Activated CD4-positive, alpha-beta T cell treated with anti-CD3 and anti-CD28 coated beads for 48 hours (primary cell): ENCODE measurements around the gene APOA1.

Experiments
- DNase-seq: peaks from one replicate; pipeline ENCODE4 v3.0.0-alpha.2; 2020

APOA1 gene

GRCh38 chr11:116833491-116833815 lies 4.0 kb downstream of the APOA1 start:
- no peak for DNase-seq

DNA sequence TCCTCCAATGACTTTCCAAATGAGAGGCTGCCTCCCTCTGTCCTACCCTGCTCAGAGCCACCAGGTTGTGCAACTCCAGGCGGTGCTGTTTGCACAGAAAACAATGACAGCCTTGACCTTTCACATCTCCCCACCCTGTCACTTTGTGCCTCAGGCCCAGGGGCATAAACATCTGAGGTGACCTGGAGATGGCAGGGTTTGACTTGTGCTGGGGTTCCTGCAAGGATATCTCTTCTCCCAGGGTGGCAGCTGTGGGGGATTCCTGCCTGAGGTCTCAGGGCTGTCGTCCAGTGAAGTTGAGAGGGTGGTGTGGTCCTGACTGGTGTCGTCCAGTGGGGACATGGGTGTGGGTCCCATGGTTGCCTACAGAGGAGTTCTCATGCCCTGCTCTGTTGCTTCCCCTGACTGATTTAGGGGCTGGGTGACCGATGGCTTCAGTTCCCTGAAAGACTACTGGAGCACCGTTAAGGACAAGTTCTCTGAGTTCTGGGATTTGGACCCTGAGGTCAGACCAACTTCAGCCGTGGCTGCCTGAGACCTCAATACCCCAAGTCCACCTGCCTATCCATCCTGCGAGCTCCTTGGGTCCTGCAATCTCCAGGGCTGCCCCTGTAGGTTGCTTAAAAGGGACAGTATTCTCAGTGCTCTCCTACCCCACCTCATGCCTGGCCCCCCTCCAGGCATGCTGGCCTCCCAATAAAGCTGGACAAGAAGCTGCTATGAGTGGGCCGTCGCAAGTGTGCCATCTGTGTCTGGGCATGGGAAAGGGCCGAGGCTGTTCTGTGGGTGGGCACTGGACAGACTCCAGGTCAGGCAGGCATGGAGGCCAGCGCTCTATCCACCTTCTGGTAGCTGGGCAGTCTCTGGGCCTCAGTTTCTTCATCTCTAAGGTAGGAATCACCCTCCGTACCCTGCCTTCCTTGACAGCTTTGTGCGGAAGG lies 4.8 kb downstream of the APOA1 start:
- no peak for DNase-seq

- no peak for DNase-seq
These were observed 5.6 kb downstream of the APOA1 start for GRCh38 chr11:116831790-116832349.

DNA sequence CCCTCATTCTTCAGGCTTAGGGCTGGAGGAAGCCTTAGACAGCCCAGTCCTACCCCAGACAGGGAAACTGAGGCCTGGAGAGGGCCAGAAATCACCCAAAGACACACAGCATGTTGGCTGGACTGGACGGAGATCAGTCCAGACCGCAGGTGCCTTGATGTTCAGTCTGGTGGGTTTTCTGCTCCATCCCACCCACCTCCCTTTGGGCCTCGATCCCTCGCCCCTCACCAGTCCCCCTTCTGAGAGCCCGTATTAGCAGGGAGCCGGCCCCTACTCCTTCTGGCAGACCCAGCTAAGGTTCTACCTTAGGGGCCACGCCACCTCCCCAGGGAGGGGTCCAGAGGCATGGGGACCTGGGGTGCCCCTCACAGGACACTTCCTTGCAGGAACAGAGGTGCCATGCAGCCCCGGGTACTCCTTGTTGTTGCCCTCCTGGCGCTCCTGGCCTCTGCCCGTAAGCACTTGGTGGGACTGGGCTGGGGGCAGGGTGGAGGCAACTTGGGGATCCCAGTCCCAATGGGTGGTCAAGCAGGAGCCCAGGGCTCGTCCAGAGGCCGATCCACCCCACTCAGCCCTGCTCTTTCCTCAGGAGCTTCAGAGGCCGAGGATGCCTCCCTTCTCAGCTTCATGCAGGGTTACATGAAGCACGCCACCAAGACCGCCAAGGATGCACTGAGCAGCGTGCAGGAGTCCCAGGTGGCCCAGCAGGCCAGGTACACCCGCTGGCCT lies 7.1 kb downstream of the APOA1 start:
- no peak for DNase-seq

DNA sequence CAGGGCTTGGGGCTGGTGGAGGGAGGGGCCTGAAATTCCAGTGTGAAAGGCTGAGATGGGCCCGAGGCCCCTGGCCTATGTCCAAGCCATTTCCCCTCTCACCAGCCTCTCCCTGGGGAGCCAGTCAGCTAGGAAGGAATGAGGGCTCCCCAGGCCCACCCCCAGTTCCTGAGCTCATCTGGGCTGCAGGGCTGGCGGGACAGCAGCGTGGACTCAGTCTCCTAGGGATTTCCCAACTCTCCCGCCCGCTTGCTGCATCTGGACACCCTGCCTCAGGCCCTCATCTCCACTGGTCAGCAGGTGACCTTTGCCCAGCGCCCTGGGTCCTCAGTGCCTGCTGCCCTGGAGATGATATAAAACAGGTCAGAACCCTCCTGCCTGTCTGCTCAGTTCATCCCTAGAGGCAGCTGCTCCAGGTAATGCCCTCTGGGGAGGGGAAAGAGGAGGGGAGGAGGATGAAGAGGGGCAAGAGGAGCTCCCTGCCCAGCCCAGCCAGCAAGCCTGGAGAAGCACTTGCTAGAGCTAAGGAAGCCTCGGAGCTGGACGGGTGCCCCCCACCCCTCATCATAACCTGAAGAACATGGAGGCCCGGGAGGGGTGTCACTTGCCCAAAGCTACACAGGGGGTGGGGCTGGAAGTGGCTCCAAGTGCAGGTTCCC lies 7.8 kb downstream of the APOA1 start, which contains the start of gene APOC3:
Gene APOC3, plus strand, starts transcription at position 383 of the 659 bp plus-strand sequence. CDS start 676 bp downstream, outside the sequence.
- DNase-seq, result no peak

DNA sequence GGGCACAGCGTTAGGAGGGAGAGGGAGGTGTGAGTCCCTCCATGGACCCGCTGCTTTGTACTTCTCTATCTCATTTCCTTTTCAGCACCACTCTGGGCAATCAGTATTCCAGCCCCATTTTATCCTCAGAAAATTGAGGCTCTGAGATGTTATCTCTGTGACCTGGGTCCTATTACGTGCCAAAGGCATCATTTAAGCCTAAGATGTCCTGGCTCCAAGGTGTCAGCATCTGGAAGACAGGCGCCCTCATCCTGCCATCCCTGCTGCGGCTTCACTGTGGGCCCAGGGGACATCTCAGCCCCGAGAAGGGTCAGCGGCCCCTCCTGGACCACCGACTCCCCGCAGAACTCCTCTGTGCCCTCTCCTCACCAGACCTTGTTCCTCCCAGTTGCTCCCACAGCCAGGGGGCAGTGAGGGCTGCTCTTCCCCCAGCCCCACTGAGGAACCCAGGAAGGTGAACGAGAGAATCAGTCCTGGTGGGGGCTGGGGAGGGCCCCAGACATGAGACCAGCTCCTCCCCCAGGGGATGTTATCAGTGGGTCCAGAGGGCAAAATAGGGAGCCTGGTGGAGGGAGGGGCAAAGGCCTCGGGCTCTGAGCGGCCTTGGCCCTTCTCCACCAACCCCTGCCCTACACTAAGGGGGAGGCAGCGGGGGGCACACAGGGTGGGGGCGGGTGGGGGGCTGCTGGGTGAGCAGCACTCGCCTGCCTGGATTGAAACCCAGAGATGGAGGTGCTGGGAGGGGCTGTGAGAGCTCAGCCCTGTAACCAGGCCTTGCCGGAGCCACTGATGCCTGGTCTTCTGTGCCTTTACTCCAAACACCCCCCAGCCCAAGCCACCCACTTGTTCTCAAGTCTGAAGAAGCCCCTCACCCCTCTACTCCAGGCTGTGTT lies 8.5 kb downstream of the APOA1 start:
- no peak for DNase-seq

GRCh38 chr11:116827461-116827860 lies 10.0 kb downstream of the APOA1 start:
- DNase-seq, result no peak

DNA sequence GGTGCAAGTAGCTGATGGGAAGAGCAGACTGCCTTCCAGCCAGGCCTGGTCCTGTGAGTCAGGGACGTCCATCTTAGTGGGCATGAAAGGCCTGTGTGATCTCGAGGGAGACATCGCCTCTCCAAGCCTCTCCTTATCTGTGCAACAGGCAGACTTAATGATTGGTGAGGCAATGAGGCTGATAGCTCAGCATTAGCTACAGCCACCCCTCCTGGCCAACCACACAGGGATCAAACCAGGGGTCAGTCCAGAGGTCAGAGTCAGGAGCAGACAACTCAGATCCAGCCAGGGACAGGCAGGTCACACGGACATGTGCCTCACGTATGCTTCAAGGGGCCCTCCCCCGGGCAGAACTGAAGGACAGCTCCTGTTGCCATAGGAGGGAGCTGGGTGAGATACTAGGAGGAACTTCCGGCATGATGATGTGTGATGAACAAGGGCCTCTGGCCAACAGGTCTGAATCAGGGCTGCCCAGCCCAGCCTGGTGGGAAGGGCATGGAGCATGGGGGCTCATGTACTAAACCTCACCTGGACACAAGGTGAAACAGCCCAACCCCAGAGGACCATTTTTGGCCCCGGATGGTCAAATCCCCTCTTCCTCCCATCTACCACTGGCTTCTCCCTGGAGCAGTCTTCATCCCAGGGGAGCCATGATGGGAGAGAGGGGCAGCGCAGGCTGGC lies 10.5 kb downstream of the APOA1 start:
- DNase-seq, result no peak

- no peak for DNase-seq
These were observed 11.3 kb downstream of the APOA1 start for GRCh38 chr11:116825854-116826750.

- no peak for DNase-seq
These were observed 12.0 kb downstream of the APOA1 start for GRCh38 chr11:116825434-116825833.

DNA sequence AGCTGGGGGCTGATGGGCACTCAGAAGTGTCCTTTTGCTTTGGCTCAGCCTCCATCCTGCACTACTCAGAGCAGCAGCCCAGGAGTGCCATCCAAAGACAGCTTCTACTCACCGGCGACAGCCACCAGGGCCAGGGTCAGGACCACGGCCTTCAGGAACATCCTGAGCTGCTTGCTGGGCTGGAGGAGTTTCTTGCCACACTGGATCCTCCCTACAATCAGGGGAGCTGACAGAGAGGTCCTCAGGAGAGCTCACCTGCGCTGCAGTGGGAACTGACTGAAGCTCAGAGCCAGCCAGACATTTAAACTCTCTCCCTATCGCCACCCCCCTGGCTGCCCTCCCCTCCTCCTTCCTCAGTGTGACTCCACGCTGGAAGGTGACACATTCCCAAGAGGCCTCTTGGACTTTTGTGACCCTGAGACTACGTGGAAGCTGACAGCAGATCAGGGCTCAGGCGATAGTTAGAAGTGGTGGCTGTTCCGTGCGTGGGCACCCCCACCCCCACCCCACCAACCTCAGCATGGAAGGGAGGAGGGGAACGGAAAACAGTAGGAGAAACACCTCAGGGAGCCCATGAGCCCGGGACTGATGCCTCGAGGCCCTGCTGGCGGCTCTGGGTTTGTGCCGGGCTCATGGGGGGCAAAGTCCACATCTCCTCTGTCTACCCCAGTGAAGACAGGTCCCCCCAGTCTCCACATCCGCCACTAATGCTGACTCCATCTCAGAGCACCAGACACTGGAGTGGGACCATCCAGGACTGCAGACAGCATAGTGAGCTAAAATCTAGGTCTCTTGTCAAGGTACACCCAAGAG lies 14.2 kb downstream of the APOA1 start, which contains the start of gene APOA4:
Gene APOA4, minus strand, starts transcription at position 274 of the 813 bp plus-strand sequence. Its CDS starts 113 bp downstream, at position 161.
- DNase-seq, result no peak

DNA sequence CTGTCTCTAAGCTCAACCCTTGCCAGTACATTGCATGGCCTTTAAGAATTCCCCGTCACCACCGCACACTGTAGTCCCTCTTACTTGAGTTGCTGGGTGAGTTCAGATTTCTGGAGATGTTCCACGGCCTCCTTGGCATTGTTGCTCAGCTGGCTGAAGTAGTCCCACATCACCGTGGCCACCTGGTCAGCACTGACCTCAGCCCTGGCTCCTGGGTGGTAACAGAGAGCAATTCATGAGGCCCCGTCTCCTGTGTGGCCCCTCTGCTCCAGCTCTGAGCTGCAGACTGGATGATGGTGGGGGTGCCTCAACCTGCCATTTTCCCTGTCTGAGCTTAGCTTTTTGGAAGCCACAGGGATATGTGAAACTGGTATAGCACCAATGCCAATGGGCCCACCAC lies 14.8 kb downstream of the APOA1 start:
- DNase-seq, result no peak

- DNase-seq, result no peak
These were observed 16.1 kb downstream of the APOA1 start for GRCh38 chr11:116821050-116821918.

DNA sequence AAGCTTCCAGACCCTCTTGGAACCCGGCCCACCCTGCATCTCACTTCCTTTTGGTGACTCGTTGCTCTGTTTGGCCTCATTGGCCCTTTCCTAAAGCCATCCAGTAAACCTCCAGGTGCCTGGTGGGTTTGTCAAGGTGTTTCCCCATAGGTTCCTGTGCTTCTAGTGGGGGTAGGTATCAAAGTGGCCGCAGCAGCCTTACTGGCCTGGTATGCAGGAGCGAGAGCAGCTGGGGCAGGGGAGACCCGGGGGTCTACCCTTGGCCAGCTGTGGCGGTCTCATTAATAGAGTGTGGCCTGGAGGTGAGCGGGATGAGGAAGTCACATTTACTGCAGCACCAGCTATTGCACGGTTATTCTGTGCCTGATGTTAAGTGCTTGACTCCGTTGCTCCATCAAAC lies 18.4 kb downstream of the APOA1 start:
- no peak for DNase-seq

- no peak for DNase-seq
These were observed 22.9 kb downstream of the APOA1 start for GRCh38 chr11:116814502-116814901.

GRCh38 chr11:116813781-116814471 lies 23.5 kb downstream of the APOA1 start:
- DNase-seq, result no peak

GRCh38 chr11:116813170-116813569 lies 24.3 kb downstream of the APOA1 start:
- no peak for DNase-seq

GRCh38 chr11:116812109-116812508 lies 25.3 kb downstream of the APOA1 start:
- DNase-seq, result no peak
